Superior temporal gyrus (tissue), 1 donor: ENCODE data around the gene PRR7.
"Not testable (repeated sequence)": the region's sequence is repeated elsewhere in the genome, so short reads cannot be mapped to it uniquely, and the experiment has no call there.

ENCODE experiments used
- DNase-seq: peaks from one replicate; pipeline ENCODE4 v3.0.0-alpha.2; 2016; ENCODE audit errors: extremely low spot score

Gene PRR7

GRCh38 chr5:177446200-177447065 lies at the start of gene PRR7:
TSS of gene PRR7 (plus strand) at chr5:177446814. CDS start at chr5:177455068, 8,254 bp downstream.
- peak; percentile 76 for DNase-seq

DNA sequence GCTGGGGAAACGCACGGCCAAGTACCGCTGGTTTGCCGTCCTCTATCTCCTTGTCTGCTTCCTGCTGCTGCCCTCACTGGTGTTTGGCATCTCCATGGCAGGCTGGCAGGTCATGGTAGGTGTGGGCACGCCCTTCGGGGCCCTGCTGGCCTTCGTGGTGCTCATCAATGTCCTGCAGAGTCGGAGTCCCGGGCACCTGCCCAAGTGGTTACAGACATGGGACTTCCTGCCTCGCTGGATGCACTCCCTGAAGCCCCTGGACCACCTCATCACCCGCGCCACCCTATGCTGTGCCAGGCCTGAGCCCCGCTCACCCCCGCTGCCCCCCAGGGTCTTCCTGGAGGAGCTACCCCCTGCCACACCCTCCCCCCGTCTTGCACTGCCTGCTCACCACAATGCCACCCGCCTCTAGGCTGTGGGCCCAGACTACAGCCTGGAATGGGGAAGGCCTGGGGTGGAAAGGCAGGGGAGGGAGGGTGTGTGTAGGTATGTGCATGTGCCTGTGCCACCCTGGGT lies 48.7 kb upstream of the PRR7 start:
- no peak for DNase-seq

DNA sequence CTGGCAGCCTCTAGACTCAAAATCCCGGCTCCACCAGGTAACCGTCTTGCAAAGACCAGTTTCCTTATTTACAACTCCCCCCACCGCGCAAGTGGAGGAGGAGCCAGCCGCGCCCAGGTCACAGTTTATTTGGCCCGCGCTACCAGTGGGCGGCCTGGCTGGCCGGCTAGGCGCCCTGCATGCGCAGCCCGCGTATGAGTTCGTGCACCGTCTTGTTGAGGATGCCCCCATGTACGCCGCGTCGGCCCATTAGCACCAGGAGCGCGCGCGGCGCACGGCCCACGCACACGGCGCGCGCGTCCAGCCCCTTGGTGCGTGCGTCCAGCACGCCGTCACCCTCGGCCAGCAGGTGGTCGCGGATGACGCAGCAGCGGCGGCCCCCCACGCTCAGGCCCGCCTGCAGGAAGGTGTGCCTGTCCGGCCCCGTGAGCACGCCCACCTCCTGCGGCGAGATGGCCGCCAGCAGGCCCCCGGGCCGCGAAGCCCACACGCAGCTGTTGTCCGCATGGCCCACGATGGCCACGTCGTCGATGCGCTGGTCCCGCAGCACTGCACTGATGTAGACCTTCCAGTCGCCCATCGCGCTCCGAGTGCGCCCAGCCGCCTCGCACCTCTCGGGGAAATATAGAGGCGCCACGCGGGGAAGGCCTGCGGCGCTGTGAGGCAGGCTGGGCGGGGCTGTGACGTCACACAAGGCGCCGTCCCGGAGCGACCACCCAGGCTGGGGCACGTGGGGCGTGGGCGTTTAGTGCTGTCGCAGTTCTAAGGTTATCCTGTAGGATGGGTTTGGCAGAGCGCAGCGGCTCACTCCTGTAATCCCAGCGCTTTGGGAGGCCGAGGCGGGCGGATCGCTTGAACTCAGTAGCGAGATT lies 46.4 kb upstream of the PRR7 start, which contains the start of gene PFN3:
Gene PFN3, minus strand, starts transcription at position 665 of the 872 bp plus-strand sequence. Its CDS starts 85 bp downstream, at position 580.
- DNase-seq: no peak

- no peak for DNase-seq
Observed at GRCh38 chr5:177402271-177403043, 44.2 kb upstream of the PRR7 start.

GRCh38 chr5:177403102-177403791 lies 43.4 kb upstream of the PRR7 start:
- no peak for DNase-seq

DNA sequence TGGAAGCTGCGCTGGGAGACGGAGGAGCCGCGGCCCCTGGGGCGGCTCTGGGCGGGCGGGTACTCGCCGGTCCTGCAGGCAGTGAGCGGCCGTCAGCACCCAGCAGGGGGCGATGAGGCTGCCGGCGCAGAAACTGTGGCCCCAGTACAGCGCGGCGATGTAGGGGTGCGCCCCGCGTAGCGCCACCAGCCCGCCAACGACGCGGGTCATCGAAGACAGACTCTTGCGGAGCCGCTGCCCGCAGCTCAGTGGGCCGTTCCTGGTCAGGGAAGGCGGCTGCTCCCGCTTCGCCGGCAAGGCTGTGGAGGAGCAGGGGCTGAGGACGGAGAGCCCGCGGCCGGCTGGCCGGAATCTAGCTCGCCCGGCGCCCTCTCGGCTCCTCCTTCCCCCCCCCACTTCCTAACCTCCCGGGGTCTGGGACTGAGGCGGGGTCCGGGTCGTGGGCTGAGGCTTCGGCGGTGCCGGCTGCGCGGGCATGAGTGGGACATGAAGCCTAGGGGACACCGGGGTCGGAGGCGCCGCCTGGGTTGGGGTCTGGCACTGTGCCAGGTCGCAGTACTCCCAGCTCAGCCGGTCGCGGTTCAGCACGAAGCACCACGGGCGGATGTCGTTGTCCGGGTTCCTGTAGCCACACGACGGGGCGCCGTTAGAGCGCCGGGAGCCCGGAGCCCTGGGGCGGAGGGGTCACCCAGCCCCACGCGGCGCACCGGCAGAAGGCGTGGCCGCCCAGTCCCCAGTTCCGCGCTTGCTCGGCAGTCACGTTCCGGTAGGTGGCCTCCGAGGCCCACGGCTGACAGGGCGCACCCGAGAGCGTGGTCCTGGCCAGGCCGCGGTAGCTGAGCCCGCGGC lies 42.6 kb upstream of the PRR7 start:
- peak; percentile 70 for DNase-seq

- no peak for DNase-seq
Observed at GRCh38 chr5:177404641-177405179, 41.9 kb upstream of the PRR7 start.

DNA sequence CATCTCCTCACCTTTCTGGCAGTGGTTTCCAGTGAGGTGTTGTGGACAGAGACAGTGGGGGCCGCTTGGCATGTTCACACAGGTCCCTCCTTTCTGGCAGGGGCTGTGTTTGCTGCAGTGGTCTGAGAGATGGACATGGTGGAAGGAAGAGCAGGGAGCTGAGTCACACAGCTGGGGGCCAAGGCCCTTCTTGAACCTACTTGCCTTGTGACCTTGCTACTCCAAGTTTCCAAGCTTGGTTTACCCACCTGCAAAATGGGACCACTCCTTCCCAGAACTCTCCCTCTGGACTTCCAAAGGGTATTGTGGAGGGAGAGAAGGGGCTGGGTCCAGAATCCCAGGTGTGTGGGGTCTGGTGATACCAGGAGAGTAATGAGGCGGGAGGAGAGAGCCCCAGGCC lies 41.3 kb upstream of the PRR7 start:
- DNase-seq: no peak

GRCh38 chr5:177405805-177406204 lies 40.8 kb upstream of the PRR7 start:
- no peak for DNase-seq

DNA sequence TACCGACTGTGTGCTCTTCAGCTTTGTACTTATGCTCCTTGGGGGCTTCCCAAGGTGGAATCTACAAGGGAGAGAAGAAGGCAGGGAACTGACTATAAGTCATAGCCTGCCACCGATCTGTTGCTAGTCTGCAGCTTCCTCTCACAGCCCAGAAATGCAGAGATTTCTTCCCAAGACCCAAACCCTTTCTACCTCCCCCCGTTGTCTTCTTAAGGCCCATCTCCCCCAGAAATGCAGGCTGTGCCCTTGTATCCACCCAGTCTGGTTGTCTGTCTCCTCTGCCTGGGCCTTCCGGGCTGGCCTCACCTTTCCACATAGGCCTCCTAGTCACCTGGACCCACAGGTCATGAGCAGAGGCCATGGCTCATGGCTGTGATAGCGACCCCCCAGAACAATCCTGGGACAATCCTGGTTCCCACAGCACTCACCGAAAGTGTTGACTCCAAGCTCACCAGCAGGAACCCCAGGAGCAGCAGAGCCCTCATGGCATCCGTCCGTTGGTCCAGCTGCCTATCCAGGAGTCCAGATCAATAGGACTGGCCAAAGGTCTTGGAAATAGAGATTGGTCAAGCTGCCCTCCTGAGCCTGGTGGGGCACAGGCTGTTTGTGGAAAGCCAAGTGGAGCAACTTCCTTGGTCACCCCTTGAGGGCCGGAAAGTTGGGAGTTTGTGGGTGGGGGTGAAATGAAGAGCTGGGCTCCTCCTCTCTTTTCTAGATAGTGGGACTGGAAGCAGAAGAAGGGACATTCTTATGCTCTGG lies 37.4 kb upstream of the PRR7 start, which contains the start of gene F12:
Gene F12, minus strand, starts transcription at position 522 of the 759 bp plus-strand sequence. Its CDS starts 37 bp downstream, at position 485.
- DNase-seq: no peak

- DNase-seq: no peak
Observed at GRCh38 chr5:177410575-177410974, 36.0 kb upstream of the PRR7 start.

GRCh38 chr5:177412603-177413233 lies 33.9 kb upstream of the PRR7 start:
- DNase-seq: no peak

DNA sequence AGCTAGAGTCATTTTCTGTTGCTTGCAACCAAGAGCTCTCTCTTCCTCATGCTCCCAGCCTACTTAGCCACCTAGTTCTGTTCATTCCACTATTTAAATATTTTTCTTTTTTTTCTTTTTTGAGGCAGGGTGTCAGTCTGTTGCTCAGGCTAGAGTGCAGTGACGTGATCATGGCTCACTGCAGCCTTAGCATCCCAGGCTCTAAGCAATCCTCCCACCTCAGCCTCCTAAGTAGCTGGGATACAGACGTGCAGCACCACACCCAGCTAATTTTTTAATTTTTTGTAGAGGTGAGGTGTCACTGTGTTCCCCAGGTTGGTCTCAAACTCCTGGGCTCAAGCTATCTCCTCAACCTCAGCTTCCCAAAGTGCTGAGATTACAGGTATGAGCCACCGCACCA lies 32.1 kb upstream of the PRR7 start:
- DNase-seq: no peak

GRCh38 chr5:177417081-177417480 lies 29.5 kb upstream of the PRR7 start:
- DNase-seq: not testable (repeated sequence)

DNA sequence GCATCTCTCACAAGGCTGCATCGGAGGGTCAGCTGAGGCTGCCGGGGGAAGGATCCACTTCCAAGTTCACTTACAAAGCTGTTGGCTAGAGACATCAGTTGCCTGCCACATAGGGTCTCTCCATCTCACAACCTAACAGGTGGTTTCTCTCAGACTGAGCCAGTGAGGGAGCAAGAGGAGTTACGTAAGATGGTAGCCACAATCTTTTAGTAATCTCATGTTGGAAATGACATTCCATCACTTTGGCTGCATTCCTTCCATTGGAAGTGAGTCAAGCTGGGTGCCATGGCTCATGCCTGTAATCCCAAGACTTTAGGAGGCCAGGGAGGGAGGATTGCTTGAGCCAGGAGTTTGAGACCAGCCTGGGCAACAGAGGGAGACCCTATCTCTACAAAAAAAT lies 27.6 kb upstream of the PRR7 start:
- DNase-seq: no peak

DNA sequence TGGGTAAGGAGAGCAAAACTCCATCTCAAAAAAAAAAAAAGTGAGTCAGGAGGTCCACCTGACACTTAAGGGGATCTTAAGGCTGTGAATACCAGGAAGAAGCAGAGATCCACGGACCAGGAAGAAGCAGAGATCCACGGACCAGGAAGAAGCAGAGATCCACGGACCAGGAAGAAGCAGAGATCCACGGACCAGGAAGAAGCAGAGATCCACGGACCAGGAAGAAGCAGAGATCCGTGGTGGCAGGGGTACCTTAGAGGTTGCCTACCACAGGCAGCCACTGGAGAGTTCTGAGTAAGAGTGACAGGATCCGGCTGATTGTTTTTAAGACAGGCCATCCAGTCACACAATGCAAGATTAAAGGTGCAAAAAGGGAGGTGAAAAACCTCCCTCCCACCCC lies 26.1 kb upstream of the PRR7 start:
- DNase-seq: not testable (repeated sequence)

DNA sequence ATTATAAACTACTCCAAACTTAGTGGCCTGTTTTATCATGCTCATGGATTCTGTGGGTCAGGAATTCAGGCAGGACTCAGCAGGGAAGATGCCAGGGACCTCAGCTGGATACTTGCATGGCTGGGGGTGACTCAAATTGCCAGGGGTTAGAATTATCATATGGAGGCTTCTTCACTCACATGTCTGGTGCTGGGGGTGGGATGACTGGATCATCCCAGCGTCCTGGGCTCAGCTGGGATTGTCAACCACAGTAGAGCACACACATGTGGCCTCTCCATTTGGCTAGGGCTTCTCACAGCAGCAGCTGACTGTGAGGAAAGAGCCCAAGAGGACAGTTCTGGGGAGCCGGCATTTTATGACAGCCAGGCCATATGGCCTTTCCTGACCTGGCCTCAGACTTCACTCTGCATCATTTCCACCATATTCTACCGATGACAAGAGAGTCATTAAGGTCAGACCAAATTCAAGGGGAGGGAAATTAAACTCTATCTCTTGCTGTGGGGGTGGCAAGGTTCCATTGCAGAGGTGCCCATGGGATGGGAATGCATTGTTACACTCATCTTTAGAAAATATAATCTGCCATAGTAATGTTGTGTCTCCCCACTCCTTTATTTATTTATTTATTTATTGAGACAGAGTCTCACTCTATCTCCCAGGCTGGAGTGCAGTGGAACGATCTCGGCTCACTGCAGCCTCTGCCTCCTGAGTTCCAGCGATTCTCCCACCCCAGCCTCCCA lies 25.4 kb upstream of the PRR7 start:
- DNase-seq: no peak

- no peak for DNase-seq
Observed at GRCh38 chr5:177423671-177424070, 22.9 kb upstream of the PRR7 start.
